CD14-positive monocyte (primary cell): ENCODE results near the gene NCOA4. TPM values are rescaled to one million over a fixed set of nuclear protein-coding genes. Genes with fewer than 3 reads are reported as not detected.
"Not testable (repeated sequence)": the region's sequence is repeated elsewhere in the genome, so short reads cannot be mapped to it uniquely, and the experiment has no call there.

Source experiments
- DNase-seq, 3 donors: peaks; one replicate each; pipeline ENCODE4 v3.0.0-alpha.2; 2011 to 2022
- H2AFZ ChIP-seq: 2 replicates; pipeline ENCODE4 v1.6.0; 2012; ENCODE audit warnings: mild to moderate bottlenecking, low read depth, low read length, inconsistent platforms; ENCODE audit not compliant: insufficient read depth, poor library complexity, severe bottlenecking
- H3K27ac ChIP-seq, 2 donors: 1 replicate in 1 of 2; 2 replicates in 1 of 2; pipeline ENCODE4 v1.5.1; 2012 to 2013; ENCODE audit warnings: low read length in 2 of 2, control low read depth in 1 of 2, inconsistent platforms in 1 of 2, low read depth in 1 of 2, mild to moderate bottlenecking in 1 of 2
- H3K27me3 ChIP-seq, 2 donors: one replicate each; pipeline versions ENCODE4 v1.6.0 to v1.6.1; 2011 to 2013; ENCODE audit warnings: low read length in 2 of 2; ENCODE audit not compliant: control insufficient read depth in 2 of 2, insufficient read depth in 2 of 2
- H3K36me3 ChIP-seq, 2 donors: replicated peaks in 1 of 2; 1 replicate in 1 of 2; 2 replicates in 1 of 2; pipeline versions ENCODE4 v1.5.1 to v1.6.1; 2012 to 2013; ENCODE audit warnings: low read length in 2 of 2, control low read depth in 1 of 2, inconsistent platforms in 1 of 2, mild to moderate bottlenecking in 1 of 2; ENCODE audit not compliant: insufficient read depth in 2 of 2, control insufficient read depth in 1 of 2
- H3K4me1 ChIP-seq, 2 donors: 1 replicate in 1 of 2; 2 replicates in 1 of 2; pipeline versions ENCODE4 v1.5.1 to v1.6.1; 2012 to 2013; ENCODE audit warnings: low read length in 2 of 2, control low read depth in 1 of 2, inconsistent platforms in 1 of 2, mild to moderate bottlenecking in 1 of 2, moderate library complexity in 1 of 2; ENCODE audit not compliant: insufficient read depth in 2 of 2, control insufficient read depth in 1 of 2
- H3K4me2 ChIP-seq: replicated peaks from 2 replicates; pipeline ENCODE3; 2012; ENCODE audit warnings: low read length, moderate library complexity, mild to moderate bottlenecking; ENCODE audit not compliant: poor library complexity, severe bottlenecking; ENCODE audit errors: extremely low read depth
- H3K4me3 ChIP-seq, 3 experiments: fragments of 200-600 bp in 1 of 3; sonication (generic) in 1 of 3; replicated peaks in 1 of 3; 1 replicate in 2 of 3; 2 replicates in 1 of 3; pipeline ENCODE4 v1.5.1; 2011 to 2013; ENCODE audit warnings: low read length in 3 of 3, mild to moderate bottlenecking in 3 of 3, control low read depth in 2 of 3, low read depth in 2 of 3, inconsistent platforms in 1 of 3, moderate library complexity in 1 of 3
- H3K79me2 ChIP-seq: 2 replicates; pipeline ENCODE4 v1.6.0; 2012; ENCODE audit warnings: mild to moderate bottlenecking, control low read depth, inconsistent platforms, low read length, moderate library complexity; ENCODE audit not compliant: insufficient read depth
- H3K9ac ChIP-seq: 2 replicates; pipeline ENCODE4 v1.6.0; 2017; ENCODE audit warnings: low read length, mild to moderate bottlenecking; ENCODE audit not compliant: insufficient read depth, poor library complexity, severe bottlenecking
- H3K9me3 ChIP-seq, 2 donors: replicated peaks in 1 of 2; 1 replicate in 1 of 2; 2 replicates in 1 of 2; pipeline versions ENCODE4 v1.5.1 to v1.6.1; 2012 to 2013; ENCODE audit warnings: low read length in 2 of 2, control low read depth in 1 of 2; ENCODE audit not compliant: control insufficient read depth in 1 of 2, insufficient read depth in 1 of 2
- H4K20me1 ChIP-seq: 2 replicates; pipeline ENCODE4 v1.6.0; 2012; ENCODE audit warnings: mild to moderate bottlenecking, low read length, control low read depth, moderate library complexity; ENCODE audit not compliant: insufficient read depth
- H3K27ac Mint-ChIP-seq, 7 donors: one replicate each; pipeline ENCODE4 v1.8.0; 2020; ENCODE audit warnings: mild to moderate bottlenecking in 7 of 7, mixed read lengths in 7 of 7, moderate library complexity in 6 of 7, inconsistent platforms in 2 of 7
- H3K27me3 Mint-ChIP-seq, 3 donors: one replicate each; pipeline ENCODE4 v1.8.0; 2021 to 2022; ENCODE audit warnings: low read depth in 3 of 3, mild to moderate bottlenecking in 3 of 3, mixed read lengths in 3 of 3, moderate library complexity in 3 of 3, inconsistent platforms in 1 of 3
- H3K36me3 Mint-ChIP-seq, 2 donors: one replicate each; pipeline ENCODE4 v1.8.0; 2020; ENCODE audit warnings: mixed read lengths in 2 of 2, inconsistent platforms in 1 of 2, mild to moderate bottlenecking in 1 of 2
- H3K4me1 Mint-ChIP-seq: one replicate; pipeline ENCODE4 v1.8.0; 2020; ENCODE audit warnings: mild to moderate bottlenecking, mixed read lengths
- H3K4me3 Mint-ChIP-seq, 2 donors: one replicate each; pipeline ENCODE4 v1.8.0; 2020; ENCODE audit warnings: mild to moderate bottlenecking in 2 of 2, mixed read lengths in 2 of 2, moderate library complexity in 1 of 2
- H3K9me3 Mint-ChIP-seq, 7 donors: one replicate each; pipeline ENCODE4 v1.8.0; 2020 to 2022; ENCODE audit warnings: mixed read lengths in 7 of 7, mild to moderate bottlenecking in 6 of 7, moderate library complexity in 6 of 7, inconsistent platforms in 2 of 7
- CTCF ChIP-seq: fragments of 200-600 bp; IDR thresholded peaks from one replicate; pipeline ENCODE4 v1.8.0; 2022; ENCODE audit warnings: antibody characterized with exemption, mild to moderate bottlenecking
- WGBS: methylation state at CpG from one replicate; pipeline ENCODE4 v1.1.5; 2013; ENCODE audit warnings: missing lambda C conversion rate; ENCODE audit not compliant: insufficient coverage; 5-methylcytosine and 5-hydroxymethylcytosine counted together
- intact Hi-C, 2 donors: fragments of 100-400 bp; cut with micrococcal nuclease; formaldehyde crosslinking; loops; one replicate each; pipeline versions ENCODE4 v1.15.0 to v1.15.1; 2023
- polyA plus RNA-seq, 3 donors: library from polyadenylated mRNA; depleted of rRNA in 1 of 3; unstranded in 2 of 3; stranded (reverse) in 1 of 3; fragments of 300-500 nt in 2 of 3; fragments of >200 nt in 1 of 3; fragmentation: Illumina TruSeq in 2 of 3; gene quantifications; 1 replicate in 2 of 3; 2 replicates in 1 of 3; pipeline ENCODE4 v1.2.3, GENCODE V29; 2012 to 2021

The NCOA4 gene
- polyA plus RNA-seq, 3 donors: 161 to 853 (median 784) TPM

GRCh38 chr10:46004963-46005362 is 25.5 kb downstream of the NCOA4 start:
- Histone ChIP-seq H4K20me1 (peaks cover 97% of the 10 kb centered on the region), H3K4me1 (peaks cover 8 to 9% of the 10 kb centered on the region in 2 donors), H2AFZ (no peak overlapping the region), H3K27me3 (no peaks in the 10 kb centered on the region), H3K79me2 (peaks cover 60% of the 10 kb centered on the region), H3K4me2 (no peak overlapping the region), H3K36me3 (peaks cover 81 to 100% of the 10 kb centered on the region in 2 donors), H3K9me3 (no peaks in the 10 kb centered on the region), H3K27ac (no peak overlapping the region), H3K9ac (no peak overlapping the region), H3K4me3 (no peak overlapping the region)
- Mint-ChIP-seq H3K4me3 (no peak overlapping the region), H3K4me1 (peaks cover 16% of the 10 kb centered on the region), H3K27ac (no peak overlapping the region), H3K27me3 (no peaks in the 10 kb centered on the region), H3K36me3 (peaks cover 70 to 88% of the 10 kb centered on the region in 2 donors), H3K9me3 (no peaks in the 10 kb centered on the region)
- DNase-seq: no peak
- intact Hi-C loops: no loop called here
- WGBS: no CpG with 5 or more reads among the region's 2 CpGs
- TF ChIP-seq CTCF: no peak

- H4K20me1 ChIP-seq: peaks cover 79% of the 10 kb centered on the region
- no peak overlapping the region for H3K4me2 ChIP-seq
- H2AFZ ChIP-seq: no peak overlapping the region
- no peaks in the 10 kb centered on the region for H3K9me3 ChIP-seq
- no peak overlapping the region for H3K4me3 ChIP-seq
- Mint-ChIP-seq H3K4me1 (peaks cover 4% of the 10 kb centered on the region), H3K36me3 (peaks cover 67 to 86% of the 10 kb centered on the region in 2 donors), H3K27me3 (no peaks in the 10 kb centered on the region), H3K9me3 (peaks cover 0 to 5% (median 3%) of the 10 kb centered on the region in 7 donors), H3K27ac (peak overlapping the region in 3 of 7 donors; percentile 16 to 79 (median 75)), H3K4me3 (no peak overlapping the region)
- DNase-seq: no peak
- peak overlapping the region in 1 of 2 donors; percentile 13 for H3K27ac ChIP-seq
- H3K4me1 ChIP-seq: no peaks in the 10 kb centered on the region
- TF ChIP-seq CTCF: no peak
- H3K27me3 ChIP-seq: no peaks in the 10 kb centered on the region
- 90% methylated on average over 9 of the region's 9 CpGs for WGBS
- intact Hi-C loops: no loop called here
- no peak overlapping the region for H3K9ac ChIP-seq
- peaks cover 62 to 99% of the 10 kb centered on the region in 2 donors for H3K36me3 ChIP-seq
- peaks cover 42% of the 10 kb centered on the region for H3K79me2 ChIP-seq
Measured at GRCh38 chr10:46002916-46003693, 27.3 kb downstream of the NCOA4 start.

- H3K27me3 Mint-ChIP-seq, H3K4me2 ChIP-seq, H3K4me3 ChIP-seq, H3K4me3 Mint-ChIP-seq, H3K4me1 Mint-ChIP-seq, intact Hi-C loops, H2AFZ ChIP-seq, H3K9ac ChIP-seq, H3K9me3 ChIP-seq, H3K27me3 ChIP-seq, DNase-seq, H3K4me1 ChIP-seq, H3K9me3 Mint-ChIP-seq: not testable (repeated sequence)
- Histone ChIP-seq H3K36me3 (peaks cover 59 to 99% of the 10 kb centered on the region in 2 donors), H4K20me1 (peaks cover 70% of the 10 kb centered on the region), H3K79me2 (peaks cover 33% of the 10 kb centered on the region), H3K27ac (peak overlapping the region in 1 of 2 donors; percentile 13)
- 94% methylated on average over 4 of the region's 7 CpGs for WGBS
- peak overlapping the region in 3 of 7 donors; percentile 5 to 26 (median 15) for H3K27ac Mint-ChIP-seq
- peaks cover 64 to 82% of the 10 kb centered on the region in 2 donors for H3K36me3 Mint-ChIP-seq
Measured at GRCh38 chr10:46002189-46002687, 28.2 kb downstream of the NCOA4 start.
